ENCODE measurements around the gene HOXA6.

Gene HOXA6

DNA sequence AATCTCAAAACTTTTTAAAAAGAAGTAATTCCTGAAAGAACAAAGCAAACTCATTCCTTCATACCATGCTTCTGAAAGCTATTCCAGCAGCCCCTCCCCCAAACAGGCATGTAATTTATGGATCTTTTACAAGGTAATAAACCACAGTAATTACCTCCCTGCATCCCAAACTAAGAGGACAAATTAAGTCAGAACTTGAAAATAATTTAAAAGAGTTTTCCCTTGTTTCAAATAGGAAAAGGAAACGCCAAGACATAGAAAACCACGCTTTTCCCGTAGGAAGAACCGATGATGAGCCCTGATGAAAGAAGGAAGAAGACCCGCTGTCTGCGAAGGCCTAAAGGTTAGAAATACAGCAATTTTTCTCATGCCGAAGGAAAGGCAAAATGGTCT lies 25.9 kb downstream of the HOXA6 start:
- DNase-seq = no peak

DNA sequence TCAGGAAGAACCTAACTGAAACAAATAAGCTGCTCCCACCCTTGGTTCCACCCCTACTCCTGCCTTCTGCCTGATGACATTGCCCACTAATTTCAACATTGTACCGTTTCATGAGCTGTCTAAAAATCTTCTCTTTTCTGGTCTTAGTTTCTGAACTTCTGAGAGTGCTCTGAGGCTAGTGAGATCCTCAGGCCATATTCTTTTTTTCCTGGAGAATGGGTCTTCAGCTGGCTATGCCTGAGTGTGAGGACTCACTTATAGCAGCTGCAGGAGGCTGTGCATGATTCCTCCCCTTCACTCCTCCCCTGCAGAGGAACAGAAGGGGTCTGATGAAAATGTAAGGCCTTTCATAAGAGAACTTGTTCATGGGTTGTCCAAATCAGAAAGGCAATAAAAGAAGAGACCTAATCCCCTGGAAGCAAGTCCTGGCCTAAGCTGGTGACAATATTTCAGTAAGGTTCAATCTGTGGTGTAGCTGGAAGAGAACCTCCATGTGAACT lies 28.1 kb downstream of the HOXA6 start:
- no peak for DNase-seq

DNA sequence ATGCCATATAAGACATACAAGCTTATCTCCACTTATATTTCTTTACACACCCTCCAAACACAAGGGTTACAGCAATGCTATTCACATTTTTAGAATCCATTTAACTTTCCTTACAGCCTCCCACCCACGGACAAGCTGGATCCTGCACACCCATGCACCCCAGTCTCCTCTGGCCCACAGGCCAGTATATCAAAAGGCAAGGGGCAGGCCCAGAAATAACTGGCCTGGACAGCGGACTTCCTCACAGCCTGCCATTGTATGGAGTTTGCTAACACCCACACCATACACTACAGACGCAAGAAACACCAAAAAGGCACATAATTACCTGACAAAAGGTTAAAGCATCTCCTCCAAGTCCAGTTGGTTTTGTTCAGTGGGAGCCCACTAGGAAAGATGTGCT lies 29.0 kb downstream of the HOXA6 start:
- DNase-seq = no peak

DNA sequence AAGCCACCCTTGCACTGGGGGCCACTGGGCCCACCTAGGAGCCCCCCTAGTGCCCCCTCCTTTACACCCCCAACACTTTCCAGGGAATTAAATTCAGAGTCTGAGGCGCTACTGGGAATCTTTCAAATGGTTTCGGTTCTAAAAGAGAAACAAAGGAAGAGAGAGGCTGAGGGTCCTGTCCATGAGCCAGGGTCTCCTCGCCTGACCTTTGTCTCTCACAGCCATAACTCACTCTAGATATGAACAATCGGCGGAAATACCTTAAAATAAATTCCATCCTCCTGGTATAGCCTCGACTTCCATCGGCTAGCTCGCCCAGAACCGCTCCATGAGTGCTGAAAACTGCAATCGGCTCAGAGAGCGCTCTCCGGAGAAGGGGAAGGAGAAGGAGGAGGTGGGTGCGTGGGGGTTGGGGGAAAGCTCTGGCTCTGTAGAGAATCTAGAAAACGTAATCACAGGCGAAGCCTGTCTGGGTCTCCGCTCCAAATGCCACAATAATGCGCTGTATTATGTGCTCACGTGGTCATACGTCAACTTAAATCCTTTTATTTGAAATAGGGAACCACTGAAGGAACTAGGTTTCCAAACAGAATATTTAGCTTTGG lies 29.6 kb downstream of the HOXA6 start:
- DNase-seq = no peak

DNA sequence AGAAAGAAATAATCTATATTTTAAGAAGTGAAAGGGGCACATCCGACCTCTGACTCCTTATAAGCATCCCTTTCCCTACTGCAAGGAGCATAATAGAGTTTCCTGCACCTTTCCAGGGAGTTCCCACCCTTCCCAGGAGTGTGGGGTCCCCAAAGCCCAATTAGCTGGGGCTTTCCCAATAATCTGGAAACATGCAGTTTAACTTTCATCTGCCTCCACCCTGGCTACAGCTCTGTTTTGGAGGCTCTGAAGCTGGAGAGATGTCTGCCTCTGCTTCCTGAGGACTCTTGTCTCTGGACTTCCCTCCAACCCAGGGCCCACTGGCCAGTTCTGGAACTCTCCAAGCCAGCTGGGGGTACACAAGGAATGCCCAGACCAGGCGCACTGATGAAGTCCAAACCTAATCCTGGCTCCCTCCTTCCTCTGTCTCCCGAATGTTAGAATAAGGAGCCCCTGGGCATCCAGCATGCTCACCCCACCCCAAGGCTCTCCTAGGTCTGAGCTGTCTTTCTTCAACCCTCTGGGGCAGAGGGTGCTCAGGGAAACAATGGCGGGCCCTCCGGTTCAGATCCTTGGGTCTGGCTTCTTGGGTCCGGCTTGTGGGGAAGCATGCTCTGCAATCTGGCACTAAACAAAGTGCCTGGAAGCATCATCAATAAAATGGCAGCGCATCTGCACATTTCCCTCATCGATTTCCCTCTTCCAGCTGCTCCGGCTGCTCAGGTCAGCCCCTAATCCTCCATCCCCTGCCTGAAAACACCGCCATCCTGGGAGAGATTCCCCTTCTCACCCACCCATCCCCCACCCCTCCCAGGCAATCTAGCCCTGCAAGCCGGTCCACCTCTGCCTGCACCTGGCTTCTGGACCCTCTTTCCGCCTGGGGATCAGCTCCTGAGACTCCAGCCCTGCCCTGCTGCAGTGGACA lies 30.4 kb downstream of the HOXA6 start:
- DNase-seq = no peak

DNA sequence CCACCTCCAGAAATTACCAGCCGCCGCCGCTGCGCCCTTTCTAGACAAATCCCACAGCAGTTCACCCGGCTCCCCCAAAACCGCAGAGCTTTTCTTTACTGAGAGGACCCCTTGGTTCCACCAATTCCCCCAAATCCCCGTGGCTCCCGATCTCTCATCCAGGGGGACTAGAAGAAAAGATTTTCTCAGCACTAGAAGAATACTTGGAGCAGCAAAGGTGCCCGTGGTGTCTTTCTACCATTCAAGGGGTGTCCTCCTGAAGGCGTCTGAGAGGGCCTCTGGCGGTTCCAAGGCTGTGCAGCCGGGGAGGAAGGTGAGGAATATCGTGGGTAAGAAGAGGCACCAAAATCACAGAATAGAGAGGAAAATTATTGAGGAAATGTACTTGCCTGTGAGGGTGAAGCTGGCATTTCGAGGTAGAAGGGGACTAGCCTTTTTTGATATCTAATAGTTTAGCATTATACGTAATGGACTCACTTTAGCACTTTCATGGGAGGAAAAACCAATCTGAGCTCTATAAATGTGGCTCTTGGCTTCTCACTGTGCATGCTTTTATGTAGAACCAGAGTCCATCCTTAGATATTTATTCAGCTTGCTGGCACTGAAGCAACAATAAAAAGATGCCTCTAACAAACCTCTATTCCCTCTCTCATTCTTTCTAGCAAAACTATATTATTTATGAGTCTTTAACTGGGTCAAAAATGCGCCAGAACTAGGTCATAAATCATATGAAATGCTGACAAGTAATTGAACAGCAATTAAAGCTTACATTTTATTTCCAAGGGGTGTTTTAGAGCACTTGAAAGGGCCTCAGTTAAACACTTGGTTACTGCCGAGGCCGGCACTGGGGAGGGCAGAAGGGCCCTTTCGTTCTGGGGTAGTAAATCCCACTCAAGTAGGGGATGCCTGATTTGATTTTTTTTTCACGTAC lies 31.3 kb downstream of the HOXA6 start:
- DNase-seq = no peak

DNA sequence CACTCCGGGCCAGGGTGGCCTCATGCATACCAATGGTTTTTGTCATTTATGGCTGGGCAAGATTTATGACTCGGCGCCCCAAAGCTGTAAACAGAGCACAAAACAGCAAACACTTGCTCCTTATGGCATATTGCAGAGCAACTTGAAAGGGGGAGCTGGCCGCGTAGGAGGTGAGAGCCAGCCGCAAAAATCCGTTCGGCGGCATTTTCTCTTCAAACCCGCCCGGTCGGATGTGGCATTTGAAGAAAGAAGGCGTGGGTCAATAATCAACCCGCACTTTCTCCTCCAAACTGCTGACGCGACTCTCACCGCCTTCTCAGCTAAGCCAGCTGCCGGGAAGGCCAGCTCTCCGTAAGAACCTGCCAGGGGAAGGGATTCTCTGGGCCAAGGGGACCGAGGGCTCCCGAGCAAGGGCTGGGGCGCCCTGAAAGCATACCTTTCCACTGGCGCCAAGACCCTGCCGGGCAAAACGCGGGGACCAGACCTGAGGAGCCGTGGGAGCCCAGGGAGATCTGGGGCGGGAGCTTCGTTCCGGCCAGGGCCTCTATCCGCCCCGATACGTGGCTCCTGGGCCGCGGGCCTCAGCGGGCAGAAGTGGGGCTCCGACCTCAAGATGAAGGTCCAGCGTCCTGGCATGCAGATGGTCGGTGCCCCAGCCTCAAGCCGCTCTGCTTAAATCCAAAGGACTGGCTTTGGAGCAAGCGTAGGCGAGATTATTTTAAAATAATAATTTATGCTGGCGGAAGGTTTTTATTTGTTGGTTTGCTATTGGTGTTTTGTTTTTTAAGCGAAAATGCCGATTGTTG lies 32.1 kb downstream of the HOXA6 start:
- DNase-seq = no peak

DNA sequence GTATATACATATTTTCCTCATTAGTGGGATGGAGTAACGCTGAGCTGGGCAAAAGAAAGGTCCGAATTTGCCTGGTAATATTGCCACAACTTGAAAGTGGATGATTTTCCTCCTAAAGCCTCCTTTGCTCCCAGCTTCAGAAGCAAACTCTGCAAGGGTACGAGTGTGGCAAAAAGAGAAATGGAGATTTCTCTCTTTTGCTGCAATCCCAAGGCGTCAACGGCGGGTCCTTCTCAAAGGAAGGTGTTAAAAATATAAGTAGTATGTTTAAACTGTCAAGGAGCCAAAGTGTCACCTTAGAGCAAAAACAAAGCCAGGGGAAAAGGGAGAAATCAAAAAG lies 32.7 kb downstream of the HOXA6 start:
- DNase-seq = no peak

DNA sequence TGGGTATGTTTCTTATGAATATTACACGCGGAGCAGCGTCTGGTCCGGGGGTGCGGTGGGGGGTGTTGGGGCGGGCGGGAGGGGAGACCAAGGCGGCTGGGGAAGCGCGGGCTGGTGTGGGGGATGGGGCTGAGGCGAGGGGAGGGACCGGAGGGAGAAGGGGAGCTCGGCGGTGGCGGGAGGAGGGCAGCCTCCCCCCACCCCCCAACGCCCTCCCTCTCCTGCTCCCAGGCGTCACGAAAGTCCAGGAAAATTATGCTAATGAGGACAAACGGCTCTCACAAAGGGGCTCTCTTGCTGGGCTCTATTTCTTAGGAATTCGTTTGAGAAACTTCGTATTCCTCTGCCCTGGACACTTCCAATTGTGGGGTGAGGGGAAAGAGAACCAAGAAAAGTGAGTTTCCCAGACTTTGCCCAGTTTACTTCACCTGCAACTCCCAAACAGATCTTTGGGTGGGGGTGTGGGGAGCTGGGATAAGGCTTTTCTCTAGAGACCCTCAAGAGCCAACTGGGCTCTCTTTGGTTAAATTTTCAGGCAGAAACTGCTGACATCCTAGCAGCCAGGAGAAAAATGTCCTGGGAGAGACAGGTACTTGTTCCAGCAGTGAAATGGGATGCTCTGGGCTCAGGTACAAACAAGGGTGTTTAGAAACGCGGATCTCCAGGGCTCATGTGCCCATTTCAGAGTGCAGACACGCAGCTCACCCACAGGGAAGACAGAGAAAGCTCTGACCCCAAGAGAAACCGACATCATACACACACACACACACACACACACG lies 33.4 kb downstream of the HOXA6 start:
- DNase-seq = no peak

DNA sequence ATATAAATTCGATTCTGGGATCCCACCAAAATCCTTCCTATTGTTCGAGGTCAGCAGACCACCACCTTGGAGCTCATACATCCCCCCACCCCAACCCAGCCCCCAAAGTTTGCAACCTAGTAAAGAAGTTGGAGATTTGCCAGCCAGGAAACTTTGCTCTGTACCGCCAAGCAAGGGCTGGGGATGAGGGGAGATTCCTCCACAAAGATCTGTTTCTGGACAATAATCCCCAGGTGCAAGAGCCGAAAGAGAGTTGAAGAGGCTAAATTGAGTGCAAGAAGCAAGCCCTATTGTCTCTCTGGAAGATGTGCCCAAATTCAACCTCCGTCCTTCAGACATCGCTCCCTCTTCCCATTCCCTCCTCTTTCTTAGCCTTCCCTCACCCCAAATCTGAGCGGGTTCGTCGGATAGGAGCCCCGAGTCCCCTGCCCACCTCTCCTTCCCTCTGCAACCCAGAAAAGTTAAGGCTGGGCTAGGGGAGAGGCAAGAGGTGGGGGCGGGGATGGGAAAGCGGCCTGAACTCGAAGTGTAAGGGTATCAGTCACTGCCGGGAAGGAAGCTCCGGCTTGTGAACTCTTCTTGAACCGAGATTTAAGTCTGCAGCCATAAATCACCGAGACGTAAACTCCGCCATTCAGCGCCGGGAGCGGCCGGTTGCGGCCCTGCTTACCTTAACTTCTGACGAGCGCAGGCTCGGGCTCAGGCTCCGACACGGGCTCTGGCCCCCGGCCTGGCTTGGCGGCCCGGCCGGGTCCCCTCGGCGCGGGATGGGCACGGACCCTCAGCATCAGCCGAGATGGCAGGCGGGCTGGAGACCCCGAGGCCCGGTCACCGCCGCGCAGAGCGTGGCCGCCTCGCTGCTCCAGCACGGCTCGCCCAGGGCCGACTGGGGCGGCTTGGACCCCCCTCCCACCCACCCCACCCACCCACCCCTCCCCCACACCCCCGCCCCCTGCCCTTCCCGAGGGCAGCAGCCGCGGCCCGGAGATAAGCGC lies 34.3 kb downstream of the HOXA6 start:
- DNase-seq = no peak

DNA sequence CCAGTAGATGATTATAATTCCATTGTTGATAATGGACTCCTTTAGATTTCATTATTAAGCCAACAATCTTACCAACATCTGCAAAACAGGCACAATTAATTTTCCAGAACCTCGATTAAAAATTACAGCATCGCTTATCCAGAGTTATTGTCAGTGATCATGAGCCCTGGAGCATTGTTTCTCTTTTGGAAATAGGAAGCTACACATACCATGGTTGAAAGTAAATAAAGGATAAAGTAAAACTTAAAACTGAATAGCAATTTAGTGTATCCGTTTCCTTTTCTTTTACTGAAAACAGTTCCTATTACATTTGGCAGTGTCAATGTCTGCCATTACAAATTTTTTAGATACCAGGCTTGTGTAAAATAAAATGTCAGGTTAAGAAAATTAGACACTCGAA lies 35.2 kb downstream of the HOXA6 start:
- DNase-seq = no peak

DNA sequence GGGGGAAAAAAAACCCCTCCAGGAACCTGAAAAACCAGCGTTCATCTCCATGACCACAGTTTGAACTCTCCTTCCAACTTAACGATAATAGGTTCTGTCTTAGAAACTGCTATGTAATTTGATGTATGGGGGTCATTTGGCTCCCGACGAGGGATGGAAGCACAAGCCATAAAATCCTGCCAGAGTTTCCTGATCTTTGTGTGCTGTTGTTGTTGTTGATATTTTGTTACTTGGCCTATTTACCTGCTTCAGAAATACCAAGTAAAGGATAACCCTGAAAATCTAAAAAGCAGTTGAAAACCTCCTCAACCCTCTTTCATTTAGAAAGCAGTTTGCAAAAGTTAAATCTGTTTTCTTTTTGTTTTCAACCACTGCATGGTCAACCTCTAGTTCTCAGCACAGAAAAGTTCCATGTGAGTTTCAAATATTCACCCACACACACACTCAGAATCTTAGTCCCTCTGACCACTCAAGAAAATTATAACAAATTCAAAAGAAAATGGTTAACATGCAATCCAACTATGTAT lies 35.8 kb downstream of the HOXA6 start:
- no peak for DNase-seq

DNA sequence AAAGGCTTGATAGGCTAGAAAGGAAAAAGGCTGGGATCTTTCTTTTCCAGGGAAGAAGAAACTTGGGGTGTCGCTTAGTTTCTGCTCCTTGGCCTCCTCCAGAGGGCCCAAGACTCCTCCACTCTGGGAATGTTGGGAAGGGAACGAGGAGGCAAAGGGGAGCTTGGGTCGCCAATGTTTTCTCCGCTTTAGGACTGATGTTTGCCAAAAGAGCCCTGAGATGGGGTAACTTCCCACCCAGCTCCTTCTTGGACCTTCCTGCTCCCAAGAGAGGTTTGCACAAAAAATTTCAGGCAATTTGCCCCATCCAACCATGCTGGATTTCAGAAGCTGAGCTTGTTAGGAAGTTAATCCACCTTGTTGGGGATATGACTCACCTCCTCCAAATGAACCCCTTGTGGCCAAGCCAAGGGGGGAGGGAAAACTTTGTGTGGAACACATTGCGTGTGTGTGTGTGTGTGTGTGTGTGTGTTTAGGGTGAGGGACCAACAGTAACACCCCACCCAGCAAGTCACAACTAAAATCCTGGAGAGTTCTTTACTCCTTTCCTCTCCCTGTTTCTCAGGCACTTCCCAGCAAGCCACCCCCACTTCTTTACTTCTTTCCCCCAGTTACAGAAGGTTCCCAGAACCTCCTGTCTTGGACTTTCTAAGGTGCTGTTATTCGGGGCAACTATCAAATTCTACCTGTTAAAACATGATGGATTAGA lies 36.4 kb downstream of the HOXA6 start:
- no peak for DNase-seq

DNA sequence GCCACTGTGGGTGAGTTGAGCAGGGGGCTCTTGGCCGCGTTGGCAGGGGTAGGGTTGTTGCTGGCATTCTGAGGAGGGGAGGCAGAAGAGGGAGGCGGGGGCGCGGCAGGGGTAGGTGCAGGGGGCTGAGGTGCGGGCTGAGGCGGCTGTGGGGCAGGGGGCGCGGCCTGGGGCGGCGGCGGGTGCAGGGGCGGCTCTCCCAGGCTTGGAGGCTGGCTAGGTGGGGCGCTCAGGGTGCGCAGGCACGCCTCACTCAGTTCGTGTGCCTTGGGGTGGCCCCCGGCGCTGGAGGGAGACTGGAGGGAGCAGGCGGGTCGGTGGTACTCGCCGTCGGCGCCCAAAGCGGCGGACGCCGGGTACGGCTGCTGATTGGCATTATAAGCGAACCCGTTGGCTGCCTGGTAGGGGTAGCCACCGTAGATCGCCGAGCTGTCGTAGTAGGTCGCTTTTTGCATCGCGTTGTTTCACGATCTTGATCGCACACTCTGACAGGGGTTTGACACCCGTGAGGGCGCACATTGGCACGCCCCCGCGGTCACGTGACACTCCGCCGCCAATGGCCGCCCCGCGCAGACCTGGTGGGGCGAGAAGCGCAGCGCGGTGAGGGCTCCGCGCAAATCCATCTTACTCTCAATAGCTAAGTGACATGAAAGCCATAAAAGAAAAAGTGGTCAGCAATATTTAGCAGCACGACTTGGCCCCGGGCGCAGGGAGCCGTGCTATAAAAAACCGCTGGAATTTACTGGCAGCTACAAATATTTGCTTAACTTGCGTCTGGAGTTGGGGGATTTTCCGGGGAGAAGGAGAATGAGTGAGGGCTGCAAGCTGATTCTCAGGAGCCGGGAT lies 37.2 kb downstream of the HOXA6 start:
- DNase-seq = no peak

DNA sequence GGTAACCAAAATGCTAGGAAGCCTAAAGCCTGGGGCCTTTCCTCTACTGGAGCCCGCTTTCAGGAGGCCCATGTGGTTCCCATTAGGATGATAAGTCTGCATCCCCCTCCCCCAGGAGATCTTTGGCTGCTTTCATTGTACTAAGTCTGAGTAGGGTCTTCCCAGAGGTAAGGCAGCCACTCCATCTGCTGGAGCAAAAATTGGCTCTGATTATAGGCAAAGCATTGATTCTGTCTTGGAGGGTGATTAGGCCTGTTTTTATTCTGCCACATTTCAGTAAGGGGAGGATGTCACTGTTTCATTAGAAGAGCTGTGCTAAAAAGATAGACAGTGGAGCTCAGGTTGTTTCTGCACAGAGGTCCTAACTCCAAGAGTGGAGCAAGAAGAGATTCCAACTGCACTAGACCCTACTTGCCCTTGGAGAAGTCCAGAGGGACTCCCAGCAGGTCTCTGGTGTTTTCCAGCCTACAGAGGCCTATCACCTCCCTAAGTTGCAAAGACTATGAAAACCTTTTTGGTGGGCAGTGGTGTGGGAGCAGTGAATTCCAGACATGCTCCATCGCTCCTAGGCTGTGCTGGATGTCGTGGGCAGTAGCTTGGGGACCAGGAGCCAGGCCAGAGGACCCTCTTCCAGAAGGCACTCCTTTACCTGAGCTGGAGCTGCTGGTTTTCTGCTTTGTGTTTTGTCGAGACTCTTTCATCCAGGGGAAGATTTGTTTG lies 37.9 kb downstream of the HOXA6 start:
- DNase-seq = no peak

DNA sequence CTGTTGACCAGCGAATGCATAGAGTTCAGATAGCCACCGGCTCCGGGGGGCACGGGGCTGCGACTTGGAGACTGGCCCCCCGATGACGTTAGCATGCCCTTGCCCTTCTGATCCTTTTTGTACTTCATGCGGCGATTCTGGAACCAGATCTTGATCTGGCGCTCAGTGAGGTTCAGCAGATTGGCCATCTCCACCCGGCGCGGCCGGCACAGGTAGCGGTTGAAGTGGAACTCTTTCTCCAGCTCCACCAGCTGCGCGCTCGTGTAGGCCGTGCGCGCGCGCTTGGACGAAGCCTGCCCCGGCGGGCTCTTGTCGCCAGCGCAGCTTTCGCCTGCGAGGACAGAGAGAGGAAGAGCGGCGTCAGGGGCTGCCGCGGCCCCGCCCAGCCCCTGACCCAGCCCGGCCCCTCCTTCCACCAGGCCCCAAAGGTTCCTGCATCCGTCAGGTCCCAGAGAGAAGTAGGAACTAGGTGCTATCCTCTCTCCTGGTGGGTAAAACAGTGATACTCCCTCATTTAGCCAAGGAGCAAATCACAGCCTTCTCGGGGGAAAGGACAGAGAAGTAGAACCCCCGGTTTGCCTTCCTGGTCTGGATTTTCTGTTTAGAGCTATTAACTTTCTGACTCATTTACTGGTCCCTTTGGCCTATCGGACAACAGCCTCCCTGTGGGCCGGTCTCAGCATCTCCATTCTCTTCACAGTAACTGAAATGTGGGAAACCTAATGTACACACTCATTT lies 39.0 kb downstream of the HOXA6 start:
- no peak for DNase-seq
